MCF 10A (cell line): ENCODE measurements around the gene CACNA2D2. TPM values are rescaled to one million over a fixed set of nuclear protein-coding genes. Genes with fewer than 3 reads are reported as not detected.

Source experiments
- BruUV-seq: library from RNA; stranded (reverse); fragments of 400-500 nt; replicated peaks from 2 replicates; lab custom pipeline; 2021; lab: Mats Ljungman, UMichigan
- CTCF ChIA-PET: fragments of 300-600 bp; sonication (Branson Sonifier 250); formaldehyde crosslinking; extraction: SDS; loops from one replicate; lab custom pipeline; 2021; ENCODE audit warnings: antibody characterized with exemption, inconsistent platforms; lab: Yijun Ruan, JAX
- POLR2A ChIA-PET: fragments of 300-600, 350-650 bp; sonication (Branson Sonifier 250); formaldehyde crosslinking; extraction: SDS; loops from one replicate; lab custom pipeline; 2020; ENCODE audit warnings: antibody characterized with exemption, inconsistent platforms; lab: Yijun Ruan, JAX
- DNase-seq: peaks from one replicate; pipeline ENCODE4 v3.0.0-alpha.2; 2018; ENCODE audit not compliant: unreplicated experiment
- H3K27ac Mint-ChIP-seq: one replicate; pipeline ENCODE4 v1.8.0; 2022; ENCODE audit warnings: mild to moderate bottlenecking, low read depth, mixed read lengths; ENCODE audit not compliant: unreplicated experiment
- H3K27me3 Mint-ChIP-seq: one replicate; pipeline ENCODE4 v1.8.0; 2022; ENCODE audit warnings: mixed read lengths; ENCODE audit not compliant: insufficient read depth, unreplicated experiment
- H3K36me3 Mint-ChIP-seq: one replicate; pipeline ENCODE4 v1.8.0; 2022; ENCODE audit warnings: mild to moderate bottlenecking, moderate library complexity, mixed read lengths; ENCODE audit not compliant: insufficient read depth, unreplicated experiment
- H3K4me1 Mint-ChIP-seq: one replicate; pipeline ENCODE4 v1.8.0; 2022; ENCODE audit warnings: mixed read lengths; ENCODE audit not compliant: insufficient read depth, unreplicated experiment
- H3K4me3 Mint-ChIP-seq: one replicate; pipeline ENCODE4 v1.8.0; 2022; ENCODE audit warnings: mild to moderate bottlenecking, moderate library complexity, mixed read lengths; ENCODE audit not compliant: unreplicated experiment
- H3K9me3 Mint-ChIP-seq: one replicate; pipeline ENCODE4 v1.8.0; 2022; ENCODE audit warnings: mixed read lengths; ENCODE audit not compliant: unreplicated experiment
- intact Hi-C: fragments of 100-400 bp; cut with micrococcal nuclease; formaldehyde crosslinking; loops from 2 replicates; pipeline ENCODE4 v1.14.1; 2022
- total RNA-seq: library from RNA; stranded (reverse); gene quantifications from 2 replicates; pipeline ENCODE4 v1.2.3, GENCODE V29; 2022
- TF ChIP-seq, protein P1 (sequence below): fragments of 200-600 bp; IDR thresholded peaks from one replicate; pipeline ENCODE4 v1.8.0; 2022; ENCODE audit warnings: antibody characterized with exemption, mild to moderate bottlenecking; ENCODE audit not compliant: unreplicated experiment

CACNA2D2 gene
- total RNA-seq, 1 experiment from 2014 or later: not detected

DNA sequence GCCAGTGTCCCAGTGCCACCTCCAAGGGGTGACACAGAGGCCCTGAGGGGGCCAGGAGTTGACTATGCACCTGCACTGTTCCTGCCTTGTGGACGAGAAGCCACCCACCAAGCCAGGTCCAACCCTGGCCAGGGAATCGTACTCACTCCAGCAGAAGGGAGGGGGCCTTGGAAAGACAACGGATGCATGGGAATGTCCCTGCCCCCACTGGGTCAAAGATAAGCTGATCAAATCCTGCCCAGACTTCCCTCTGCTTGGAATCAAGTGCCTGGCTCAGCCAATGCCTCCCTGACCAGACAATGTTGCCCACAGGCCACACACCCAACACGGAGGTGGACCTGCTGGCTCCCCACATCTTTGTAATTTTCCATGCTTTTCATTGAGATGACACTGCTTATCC, 23.9 kb downstream of the CACNA2D2 start:
- peaks cover 11% of the 10 kb centered on the region for H3K27me3 Mint-ChIP-seq
- H3K27ac Mint-ChIP-seq: no peak overlapping the region
- H3K4me1 Mint-ChIP-seq: no peaks in the 10 kb centered on the region
- H3K4me3 Mint-ChIP-seq: no peak overlapping the region
- peaks cover 7% of the 10 kb centered on the region for H3K9me3 Mint-ChIP-seq
- POLR2A ChIA-PET: no interaction called here
- CTCF ChIA-PET: no interaction called here
- no TSS peak for BruUV-seq
- intact Hi-C loops: no loop called here
- DNase-seq: no peak
- TF ChIP-seq, protein P1, sequence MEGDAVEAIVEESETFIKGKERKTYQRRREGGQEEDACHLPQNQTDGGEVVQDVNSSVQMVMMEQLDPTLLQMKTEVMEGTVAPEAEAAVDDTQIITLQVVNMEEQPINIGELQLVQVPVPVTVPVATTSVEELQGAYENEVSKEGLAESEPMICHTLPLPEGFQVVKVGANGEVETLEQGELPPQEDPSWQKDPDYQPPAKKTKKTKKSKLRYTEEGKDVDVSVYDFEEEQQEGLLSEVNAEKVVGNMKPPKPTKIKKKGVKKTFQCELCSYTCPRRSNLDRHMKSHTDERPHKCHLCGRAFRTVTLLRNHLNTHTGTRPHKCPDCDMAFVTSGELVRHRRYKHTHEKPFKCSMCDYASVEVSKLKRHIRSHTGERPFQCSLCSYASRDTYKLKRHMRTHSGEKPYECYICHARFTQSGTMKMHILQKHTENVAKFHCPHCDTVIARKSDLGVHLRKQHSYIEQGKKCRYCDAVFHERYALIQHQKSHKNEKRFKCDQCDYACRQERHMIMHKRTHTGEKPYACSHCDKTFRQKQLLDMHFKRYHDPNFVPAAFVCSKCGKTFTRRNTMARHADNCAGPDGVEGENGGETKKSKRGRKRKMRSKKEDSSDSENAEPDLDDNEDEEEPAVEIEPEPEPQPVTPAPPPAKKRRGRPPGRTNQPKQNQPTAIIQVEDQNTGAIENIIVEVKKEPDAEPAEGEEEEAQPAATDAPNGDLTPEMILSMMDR: no peak
- H3K36me3 Mint-ChIP-seq: no peaks in the 10 kb centered on the region

DNA sequence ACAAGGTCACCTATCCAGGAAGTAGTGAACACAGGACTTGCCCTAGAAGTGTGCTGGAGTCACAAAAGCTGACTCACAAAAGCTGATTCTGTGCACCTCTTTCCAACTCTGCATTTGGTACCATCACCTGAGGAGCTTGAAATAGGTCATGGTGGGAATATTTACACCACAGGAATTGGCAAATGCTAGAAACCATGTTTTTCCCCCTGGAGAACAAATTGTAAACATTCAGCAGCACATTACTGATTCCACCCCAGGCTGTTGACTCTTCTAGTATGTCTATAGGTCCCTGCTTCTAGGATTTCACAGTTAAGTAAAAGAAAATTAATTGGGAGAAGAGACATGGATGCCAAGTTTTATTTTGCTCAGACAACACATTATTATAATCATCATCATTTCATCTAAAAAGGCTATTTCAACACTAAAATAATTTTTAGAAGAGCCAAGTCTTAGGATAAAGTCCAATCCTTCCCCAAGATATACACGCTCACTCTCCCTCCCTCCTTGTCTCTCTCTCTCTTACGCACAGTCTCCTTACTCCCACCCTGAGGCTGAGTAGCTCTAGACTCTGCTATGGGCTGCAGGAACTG, 24.7 kb downstream of the CACNA2D2 start:
- Mint-ChIP-seq H3K36me3 (no peaks in the 10 kb centered on the region), H3K27me3 (peaks cover 11% of the 10 kb centered on the region), H3K4me3 (no peak overlapping the region), H3K27ac (no peak overlapping the region), H3K9me3 (peaks cover 7% of the 10 kb centered on the region), H3K4me1 (no peaks in the 10 kb centered on the region)
- intact Hi-C loops: no loop called here
- BruUV-seq: no TSS peak
- no peak for DNase-seq
- POLR2A ChIA-PET: no interaction called here
- CTCF ChIA-PET: interaction anchor here (0.9 kb wide), 1 partner anchor 9 kb away, joined by 4 read pairs; no protein-coding TSS in a partner anchor
- TF ChIP-seq, protein P1: no peak

DNA sequence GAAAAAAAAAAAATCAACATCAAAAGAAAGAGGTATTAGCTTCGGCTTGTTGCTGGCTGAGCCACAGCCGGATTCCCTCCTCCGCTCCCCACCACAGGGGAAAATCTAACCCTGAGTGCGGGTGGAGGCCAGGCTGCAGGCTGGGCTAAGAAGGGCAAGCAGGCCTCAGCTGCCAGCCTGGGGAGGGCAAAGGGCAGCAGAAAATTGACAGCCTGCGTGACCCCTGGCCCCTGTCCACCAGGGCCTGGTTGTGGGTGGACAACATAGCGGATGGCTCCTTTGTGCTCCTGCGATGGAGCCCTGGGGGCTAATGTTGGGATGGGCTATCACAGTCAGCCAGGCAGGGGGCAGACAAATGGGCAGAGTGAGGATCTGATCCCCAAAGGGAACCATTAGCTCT, 25.4 kb downstream of the CACNA2D2 start:
- H3K36me3 Mint-ChIP-seq: no peaks in the 10 kb centered on the region
- intact Hi-C loops: no loop called here
- H3K4me1 Mint-ChIP-seq: no peaks in the 10 kb centered on the region
- POLR2A ChIA-PET: no interaction called here
- H3K9me3 Mint-ChIP-seq: peaks cover 7% of the 10 kb centered on the region
- TF ChIP-seq, protein P1: no peak
- no peak overlapping the region for H3K4me3 Mint-ChIP-seq
- no peak for DNase-seq
- peaks cover 15% of the 10 kb centered on the region for H3K27me3 Mint-ChIP-seq
- BruUV-seq: no TSS peak
- no peak overlapping the region for H3K27ac Mint-ChIP-seq
- CTCF ChIA-PET: interaction anchor here (0.6 to 0.9 kb wide), 2 partner anchors 9 to 81 kb away, joined by 3 to 4 read pairs; no protein-coding TSS in a partner anchor

DNA sequence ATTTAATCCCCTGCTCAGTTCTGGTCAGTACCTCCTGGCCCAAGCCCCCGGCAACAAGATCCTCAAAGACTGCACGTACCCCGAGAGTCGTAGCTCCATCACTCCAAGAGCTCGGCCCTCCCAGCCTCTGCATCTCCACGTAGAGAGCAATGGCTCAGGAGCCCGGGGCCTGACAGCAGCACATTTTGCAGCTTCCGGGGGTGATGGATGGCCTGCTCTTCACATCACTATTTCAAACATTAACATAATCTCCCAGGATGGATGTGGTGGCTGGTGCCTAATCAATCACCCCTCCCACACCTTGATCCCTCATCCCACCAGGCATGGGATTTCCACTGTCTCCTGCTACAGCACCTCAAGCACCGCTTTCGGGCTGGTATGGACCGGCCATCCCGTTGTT, 28.1 kb downstream of the CACNA2D2 start:
- H3K27me3 Mint-ChIP-seq: peaks cover 37% of the 10 kb centered on the region
- peaks cover 7% of the 10 kb centered on the region for H3K9me3 Mint-ChIP-seq

More for the DNA sequence above, 28.1 kb downstream of the CACNA2D2 start:
- no peak for DNase-seq
- POLR2A ChIA-PET: no interaction called here
- Mint-ChIP-seq H3K36me3 (no peaks in the 10 kb centered on the region), H3K4me3 (no peak overlapping the region), H3K27ac (no peak overlapping the region), H3K4me1 (no peaks in the 10 kb centered on the region)
- CTCF ChIA-PET: interaction anchor here (0.5 to 0.9 kb wide), 2 partner anchors 37 to 67 kb away, joined by 3 to 7 read pairs; no protein-coding TSS in a partner anchor
- intact Hi-C loops: no loop called here
- TF ChIP-seq, protein P1: no peak
- BruUV-seq: no TSS peak
